GM12891 (cell line): ENCODE data around the gene SH3BGRL2.

Source experiments
- POLR2A ChIP-seq: IDR thresholded peaks from 2 replicates; pipeline ENCODE4 v1.6.1; 2011; ENCODE audit warnings: low read depth, low read length, control low read depth
- POLR2AphosphoS5 ChIP-seq: IDR thresholded peaks from 2 replicates; pipeline ENCODE4 v1.6.1; 2011; ENCODE audit warnings: low read depth, low read length, control low read depth
- TAF1 ChIP-seq: IDR thresholded peaks from 2 replicates; pipeline ENCODE4 v1.6.1; 2011; ENCODE audit warnings: low read depth, low read length, control low read depth

DNA sequence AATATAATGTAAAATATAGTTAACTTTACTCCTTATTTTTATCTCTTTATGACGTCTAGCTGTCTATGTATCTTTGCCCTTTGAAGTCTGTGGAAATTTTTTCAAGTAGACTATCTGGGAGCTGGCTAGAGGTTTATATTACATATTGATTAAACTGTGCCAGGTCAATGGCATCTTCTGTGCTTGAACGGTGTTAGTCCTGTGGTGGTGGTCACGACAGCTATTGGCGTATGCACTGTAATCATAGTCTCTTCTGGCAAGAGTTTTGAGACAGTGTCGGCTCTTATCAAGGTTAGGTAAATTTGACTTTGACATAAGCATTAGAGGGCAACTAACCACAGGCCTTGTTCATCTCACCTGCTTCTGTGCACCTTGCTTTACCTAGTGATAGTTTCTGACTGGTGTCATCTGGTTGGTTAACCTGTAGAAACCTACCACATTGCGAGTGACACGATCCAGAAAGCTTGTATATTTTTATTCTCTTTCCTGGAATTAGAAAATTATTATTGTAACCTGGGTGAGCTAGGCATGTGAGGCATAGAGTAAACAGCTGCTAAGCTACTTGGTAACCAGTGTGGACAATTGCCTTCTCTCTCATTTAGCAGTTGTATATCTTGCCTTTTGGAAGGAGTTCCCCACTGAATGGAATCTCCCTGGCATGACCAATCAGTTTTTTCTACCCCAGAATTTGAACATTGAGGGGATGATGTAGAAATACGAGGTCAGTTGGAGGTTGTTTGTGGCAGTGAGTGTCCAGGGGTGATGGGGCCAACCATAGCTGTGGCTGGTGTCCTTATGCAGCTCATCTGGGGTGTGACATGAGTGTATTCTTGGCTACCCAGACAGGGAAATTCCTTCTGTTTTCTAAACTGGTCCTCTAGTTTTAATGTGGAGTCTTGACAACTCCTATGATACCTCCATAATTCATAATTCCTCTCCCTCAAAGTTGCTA lies 45.9 kb downstream of the SH3BGRL2 start:
- no peak for TF ChIP-seq POLR2A
- TF ChIP-seq POLR2AphosphoS5, result no peak
- no peak for TF ChIP-seq TAF1
